Measurements from ENCODE around the gene GABRA5. TPM values are rescaled to one million over a fixed set of nuclear protein-coding genes. Genes with fewer than 3 reads are reported as not detected.
"Not testable (repeated sequence)": the region's sequence is repeated elsewhere in the genome, so short reads cannot be mapped to it uniquely, and the experiment has no call there.

GABRA5 gene
- polyA plus RNA-seq, result under 1 TPM; 0.14 to 0.20 TPM

GRCh38 chr15:26866298-26867199 lies at the start of gene GABRA5:
Gene GABRA5 (plus strand): TSS chr15:26867062. CDS start chr15:26869249, 2,187 bp downstream.
- no peak within 1 kb of the TSS for H3K27ac ChIP-seq (ENCODE audit: low read depth in 2 of 2, low read length in 1 of 2)
- peak within 1 kb of the TSS in 1 of 2 donors; percentile 36 for H3K4me3 ChIP-seq (ENCODE audit: low read depth in 1 of 2, low read length in 2 of 2)
- no peaks in the 10 kb centered on the region for H3K9me3 ChIP-seq (ENCODE audit: control insufficient read depth in 2 of 2, insufficient read depth in 1 of 2, low read depth in 1 of 2, low read length in 1 of 2)
- H3K4me1 ChIP-seq (ENCODE audit: control insufficient read depth in 2 of 2, insufficient read depth in 2 of 2, low read length in 1 of 2), result peaks cover 5 to 6% of the 10 kb centered on the region in 2 donors
- WGBS, 2 donors, result 16 to 19% methylated on average over 61 to 63 of the region's 63 CpGs
- no peaks in the 10 kb centered on the region for H3K36me3 ChIP-seq (ENCODE audit: control insufficient read depth in 2 of 2, insufficient read depth in 2 of 2, low read length in 1 of 2)
- H3K27me3 ChIP-seq (ENCODE audit: control insufficient read depth in 1 of 2, insufficient read depth in 2 of 2, low read length in 2 of 2), result peaks cover 0 to 15% of the 10 kb centered on the region in 2 donors

GRCh38 chr15:26831191-26831590 lies 35.7 kb upstream of the GABRA5 start:
- 89 to 95% methylated on average over 34 to 36 of the region's 36 CpGs for WGBS, 2 donors
- not testable (repeated sequence) for H3K4me1 ChIP-seq (ENCODE audit: control insufficient read depth in 2 of 2, insufficient read depth in 2 of 2, low read length in 1 of 2); H3K9me3 ChIP-seq (ENCODE audit: control insufficient read depth in 2 of 2, insufficient read depth in 1 of 2, low read depth in 1 of 2, low read length in 1 of 2); H3K27me3 ChIP-seq (ENCODE audit: control insufficient read depth in 1 of 2, insufficient read depth in 2 of 2, low read length in 2 of 2); H3K36me3 ChIP-seq (ENCODE audit: control insufficient read depth in 2 of 2, insufficient read depth in 2 of 2, low read length in 1 of 2); H3K4me3 ChIP-seq (ENCODE audit: low read depth in 1 of 2, low read length in 2 of 2); H3K27ac ChIP-seq (ENCODE audit: low read depth in 2 of 2, low read length in 1 of 2)

- H3K4me3 ChIP-seq (ENCODE audit: low read depth in 1 of 2, low read length in 2 of 2), result no peak overlapping the region
- no peaks in the 10 kb centered on the region for H3K9me3 ChIP-seq (ENCODE audit: control insufficient read depth in 2 of 2, insufficient read depth in 1 of 2, low read depth in 1 of 2, low read length in 1 of 2)
- no peak overlapping the region for H3K27ac ChIP-seq (ENCODE audit: low read depth in 2 of 2, low read length in 1 of 2)
- no peaks in the 10 kb centered on the region for H3K36me3 ChIP-seq (ENCODE audit: control insufficient read depth in 2 of 2, insufficient read depth in 2 of 2, low read length in 1 of 2)
- WGBS, 2 donors, result 85 to 91% methylated on average over 7 of the region's 7 CpGs
- no peaks in the 10 kb centered on the region for H3K4me1 ChIP-seq (ENCODE audit: control insufficient read depth in 2 of 2, insufficient read depth in 2 of 2, low read length in 1 of 2)
- H3K27me3 ChIP-seq (ENCODE audit: control insufficient read depth in 1 of 2, insufficient read depth in 2 of 2, low read length in 2 of 2), result peaks cover 0 to 2% of the 10 kb centered on the region in 2 donors
Measured at GRCh38 chr15:26831951-26832350, 34.9 kb upstream of the GABRA5 start.

- WGBS, 2 donors, result 59 to 62% methylated on average over 26 of the region's 26 CpGs
- H3K27ac ChIP-seq (ENCODE audit: low read depth in 2 of 2, low read length in 1 of 2), result no peak overlapping the region
Measured at GRCh38 chr15:26838742-26839460, 28.0 kb upstream of the GABRA5 start.

GRCh38 chr15:26841514-26841913 lies 25.3 kb upstream of the GABRA5 start:
- Histone ChIP-seq H3K27me3 (ENCODE audit: control insufficient read depth in 1 of 2, insufficient read depth in 2 of 2, low read length in 2 of 2) (peaks cover 0 to 1% of the 10 kb centered on the region in 2 donors), H3K27ac (ENCODE audit: low read depth in 2 of 2, low read length in 1 of 2) (no peak overlapping the region), H3K36me3 (ENCODE audit: control insufficient read depth in 2 of 2, insufficient read depth in 2 of 2, low read length in 1 of 2) (no peaks in the 10 kb centered on the region), H3K9me3 (ENCODE audit: control insufficient read depth in 2 of 2, insufficient read depth in 1 of 2, low read depth in 1 of 2, low read length in 1 of 2) (peaks cover 0 to 4% of the 10 kb centered on the region in 2 donors), H3K4me1 (ENCODE audit: control insufficient read depth in 2 of 2, insufficient read depth in 2 of 2, low read length in 1 of 2) (no peaks in the 10 kb centered on the region), H3K4me3 (ENCODE audit: low read depth in 1 of 2, low read length in 2 of 2) (no peak overlapping the region)
- 62 to 67% methylated on average over 10 of the region's 10 CpGs for WGBS, 2 donors

More at GRCh38 chr15:26838742-26839460, 28.0 kb upstream of the GABRA5 start:
- Histone ChIP-seq H3K4me3 (ENCODE audit: low read depth in 1 of 2, low read length in 2 of 2) (no peak overlapping the region), H3K9me3 (ENCODE audit: control insufficient read depth in 2 of 2, insufficient read depth in 1 of 2, low read depth in 1 of 2, low read length in 1 of 2) (peaks cover 0 to 4% of the 10 kb centered on the region in 2 donors), H3K27me3 (ENCODE audit: control insufficient read depth in 1 of 2, insufficient read depth in 2 of 2, low read length in 2 of 2) (peaks cover 0 to 2% of the 10 kb centered on the region in 2 donors), H3K4me1 (ENCODE audit: control insufficient read depth in 2 of 2, insufficient read depth in 2 of 2, low read length in 1 of 2) (no peaks in the 10 kb centered on the region), H3K36me3 (ENCODE audit: control insufficient read depth in 2 of 2, insufficient read depth in 2 of 2, low read length in 1 of 2) (no peaks in the 10 kb centered on the region)

- no peak overlapping the region for H3K4me3 ChIP-seq (ENCODE audit: low read depth in 1 of 2, low read length in 2 of 2)
- whole genome bisulfite sequencing, 2 donors, result 32 to 46% methylated on average over 12 of the region's 12 CpGs
- H3K27ac ChIP-seq (ENCODE audit: low read depth in 2 of 2, low read length in 1 of 2), result no peak overlapping the region
- no peaks in the 10 kb centered on the region for H3K27me3 ChIP-seq (ENCODE audit: control insufficient read depth in 1 of 2, insufficient read depth in 2 of 2, low read length in 2 of 2)
- H3K36me3 ChIP-seq (ENCODE audit: control insufficient read depth in 2 of 2, insufficient read depth in 2 of 2, low read length in 1 of 2), result no peaks in the 10 kb centered on the region
- H3K9me3 ChIP-seq (ENCODE audit: control insufficient read depth in 2 of 2, insufficient read depth in 1 of 2, low read depth in 1 of 2, low read length in 1 of 2), result peaks cover 0 to 4% of the 10 kb centered on the region in 2 donors
- H3K4me1 ChIP-seq (ENCODE audit: control insufficient read depth in 2 of 2, insufficient read depth in 2 of 2, low read length in 1 of 2), result no peaks in the 10 kb centered on the region
Measured at GRCh38 chr15:26841941-26842340, 24.9 kb upstream of the GABRA5 start.

GRCh38 chr15:26842391-26842790 lies 24.5 kb upstream of the GABRA5 start:
- Histone ChIP-seq H3K9me3 (ENCODE audit: control insufficient read depth in 2 of 2, insufficient read depth in 1 of 2, low read depth in 1 of 2, low read length in 1 of 2) (peaks cover 0 to 4% of the 10 kb centered on the region in 2 donors), H3K4me1 (ENCODE audit: control insufficient read depth in 2 of 2, insufficient read depth in 2 of 2, low read length in 1 of 2) (no peaks in the 10 kb centered on the region), H3K27ac (ENCODE audit: low read depth in 2 of 2, low read length in 1 of 2) (no peak overlapping the region), H3K4me3 (ENCODE audit: low read depth in 1 of 2, low read length in 2 of 2) (no peak overlapping the region), H3K36me3 (ENCODE audit: control insufficient read depth in 2 of 2, insufficient read depth in 2 of 2, low read length in 1 of 2) (no peaks in the 10 kb centered on the region), H3K27me3 (ENCODE audit: control insufficient read depth in 1 of 2, insufficient read depth in 2 of 2, low read length in 2 of 2) (no peaks in the 10 kb centered on the region)
- WGBS, 2 donors, result 41 to 61% methylated on average over 11 of the region's 11 CpGs

- Histone ChIP-seq H3K36me3 (ENCODE audit: control insufficient read depth in 2 of 2, insufficient read depth in 2 of 2, low read length in 1 of 2) (no peaks in the 10 kb centered on the region), H3K27me3 (ENCODE audit: control insufficient read depth in 1 of 2, insufficient read depth in 2 of 2, low read length in 2 of 2) (peaks cover 0 to 2% of the 10 kb centered on the region in 2 donors), H3K4me3 (ENCODE audit: low read depth in 1 of 2, low read length in 2 of 2) (no peak overlapping the region), H3K4me1 (ENCODE audit: control insufficient read depth in 2 of 2, insufficient read depth in 2 of 2, low read length in 1 of 2) (no peaks in the 10 kb centered on the region), H3K27ac (ENCODE audit: low read depth in 2 of 2, low read length in 1 of 2) (no peak overlapping the region), H3K9me3 (ENCODE audit: control insufficient read depth in 2 of 2, insufficient read depth in 1 of 2, low read depth in 1 of 2, low read length in 1 of 2) (peaks cover 0 to 6% of the 10 kb centered on the region in 2 donors)
Measured at GRCh38 chr15:26844901-26845300, 22.0 kb upstream of the GABRA5 start.

- Histone ChIP-seq H3K27ac (ENCODE audit: low read depth in 2 of 2, low read length in 1 of 2) (no peak overlapping the region), H3K27me3 (ENCODE audit: control insufficient read depth in 1 of 2, insufficient read depth in 2 of 2, low read length in 2 of 2) (peaks cover 0 to 2% of the 10 kb centered on the region in 2 donors), H3K36me3 (ENCODE audit: control insufficient read depth in 2 of 2, insufficient read depth in 2 of 2, low read length in 1 of 2) (no peaks in the 10 kb centered on the region), H3K4me1 (ENCODE audit: control insufficient read depth in 2 of 2, insufficient read depth in 2 of 2, low read length in 1 of 2) (no peaks in the 10 kb centered on the region), H3K9me3 (ENCODE audit: control insufficient read depth in 2 of 2, insufficient read depth in 1 of 2, low read depth in 1 of 2, low read length in 1 of 2) (peaks cover 0 to 6% of the 10 kb centered on the region in 2 donors), H3K4me3 (ENCODE audit: low read depth in 1 of 2, low read length in 2 of 2) (no peak overlapping the region)
- 75 to 76% methylated on average over 1 of the region's 1 CpG for WGBS, 2 donors
Measured at GRCh38 chr15:26848498-26848897, 18.4 kb upstream of the GABRA5 start.
